ENCODE data around the gene MTMR11. TPM values are rescaled to one million over a fixed set of nuclear protein-coding genes. Genes with fewer than 3 reads are reported as not detected.
A peak's percentile ranks its signal among the peaks of the same experiment; 100 is the strongest.

Gene MTMR11
- total RNA-seq, 1 experiment from 2014 or later: 23.8 TPM

GRCh38 chr1:149978547-149979023 is 41.9 kb upstream of the MTMR11 start:
- Mint-ChIP-seq H3K4me1 (ENCODE audit: insufficient read depth, unreplicated experiment) (peaks cover 13% of the 10 kb centered on the region), H3K27ac (ENCODE audit: low read depth, unreplicated experiment) (peak overlapping the region; percentile 5), H3K36me3 (ENCODE audit: insufficient read depth, unreplicated experiment) (peaks cover 53% of the 10 kb centered on the region), H3K27me3 (ENCODE audit: insufficient read depth, unreplicated experiment) (no peaks in the 10 kb centered on the region), H3K4me3 (ENCODE audit: unreplicated experiment) (no peak overlapping the region), H3K9me3 (ENCODE audit: unreplicated experiment) (no peaks in the 10 kb centered on the region)
- ChIA-PET CTCF (interaction anchor here (1.5 kb wide), 1 partner anchor 14 kb away, joined by 3 read pairs; no protein-coding TSS in a partner anchor), POLR2A (interaction anchor here (0.6 to 4.8 kb wide), 10 partner anchors 8 to 93 kb away, joined by 3 to 25 read pairs (median 8); partner anchors contain the start of gene OTUD7B)
- intact Hi-C loops (cut with micrococcal nuclease): no loop called here
- BruUV-seq (replicated peaks): no TSS peak
- peak; percentile 59 for DNase-seq (ENCODE audit: unreplicated experiment)
- no peak for TF ChIP-seq CTCF (IDR thresholded peaks at IDR 0.05; ENCODE audit: unreplicated experiment)

GRCh38 chr1:149977345-149977744 is 40.7 kb upstream of the MTMR11 start:
- H3K4me3 Mint-ChIP-seq (ENCODE audit: unreplicated experiment): no peak overlapping the region
- peaks cover 13% of the 10 kb centered on the region for H3K4me1 Mint-ChIP-seq (ENCODE audit: insufficient read depth, unreplicated experiment)
- intact Hi-C loops (cut with micrococcal nuclease): no loop called here
- peaks cover 64% of the 10 kb centered on the region for H3K36me3 Mint-ChIP-seq (ENCODE audit: insufficient read depth, unreplicated experiment)
- BruUV-seq (replicated peaks): no TSS peak
- ChIA-PET CTCF (interaction anchor here (0.9 to 1.0 kb wide), 2 partner anchors 16 to 73 kb away, joined by 3 read pairs; no protein-coding TSS in a partner anchor), POLR2A (interaction anchor here (1.2 to 4.8 kb wide), 4 partner anchors 9 to 33 kb away, joined by 3 to 25 read pairs (median 14); partner anchors contain the start of gene OTUD7B)
- H3K9me3 Mint-ChIP-seq (ENCODE audit: unreplicated experiment): no peaks in the 10 kb centered on the region
- no peak for DNase-seq (ENCODE audit: unreplicated experiment)
- H3K27ac Mint-ChIP-seq (ENCODE audit: low read depth, unreplicated experiment): no peak overlapping the region
- no peaks in the 10 kb centered on the region for H3K27me3 Mint-ChIP-seq (ENCODE audit: insufficient read depth, unreplicated experiment)
- TF ChIP-seq CTCF (IDR thresholded peaks at IDR 0.05; ENCODE audit: unreplicated experiment): no peak

GRCh38 chr1:149972547-149972946 is 35.9 kb upstream of the MTMR11 start:
- no peaks in the 10 kb centered on the region for H3K27me3 Mint-ChIP-seq (ENCODE audit: insufficient read depth, unreplicated experiment)
- peak overlapping the region; percentile 4 for H3K27ac Mint-ChIP-seq (ENCODE audit: low read depth, unreplicated experiment)
- CTCF ChIA-PET: interaction anchor here (0.6 to 2.5 kb wide), 2 partner anchors 10 kb away, joined by 3 to 10 read pairs; no protein-coding TSS in a partner anchor
- peaks cover 90% of the 10 kb centered on the region for H3K36me3 Mint-ChIP-seq (ENCODE audit: insufficient read depth, unreplicated experiment)
- intact Hi-C loops (cut with micrococcal nuclease): no loop called here
- no TSS peak for BruUV-seq (replicated peaks)
- no peak for TF ChIP-seq CTCF (IDR thresholded peaks at IDR 0.05; ENCODE audit: unreplicated experiment)
- no peak for DNase-seq (ENCODE audit: unreplicated experiment)
- H3K4me1 Mint-ChIP-seq (ENCODE audit: insufficient read depth, unreplicated experiment): no peaks in the 10 kb centered on the region
- no peaks in the 10 kb centered on the region for H3K9me3 Mint-ChIP-seq (ENCODE audit: unreplicated experiment)
- POLR2A ChIA-PET: interaction anchor here (0.7 to 1.3 kb wide), 3 partner anchors 23 to 36 kb away, joined by 3 to 9 read pairs (median 3); no protein-coding TSS in a partner anchor
- H3K4me3 Mint-ChIP-seq (ENCODE audit: unreplicated experiment): no peak overlapping the region

GRCh38 chr1:149967646-149968045 is 31.0 kb upstream of the MTMR11 start:
- ChIA-PET CTCF (interaction anchor here (0.6 to 0.7 kb wide), 4 partner anchors 19 to 219 kb away, joined by 3 to 4 read pairs (median 4); no protein-coding TSS in a partner anchor), POLR2A (no interaction called here)
- DNase-seq (ENCODE audit: unreplicated experiment): no peak
- Mint-ChIP-seq H3K27ac (ENCODE audit: low read depth, unreplicated experiment) (no peak overlapping the region), H3K4me1 (ENCODE audit: insufficient read depth, unreplicated experiment) (peaks cover 22% of the 10 kb centered on the region), H3K9me3 (ENCODE audit: unreplicated experiment) (no peaks in the 10 kb centered on the region), H3K27me3 (ENCODE audit: insufficient read depth, unreplicated experiment) (no peaks in the 10 kb centered on the region), H3K36me3 (ENCODE audit: insufficient read depth, unreplicated experiment) (peaks cover 79% of the 10 kb centered on the region), H3K4me3 (ENCODE audit: unreplicated experiment) (no peak overlapping the region)
- intact Hi-C loops (cut with micrococcal nuclease): no loop called here
- TF ChIP-seq CTCF (IDR thresholded peaks at IDR 0.05; ENCODE audit: unreplicated experiment): no peak
- no TSS peak for BruUV-seq (replicated peaks)
